ENCODE results near the gene PROM1.

GRCh38 chr4:16083241-16084191 lies at the start of gene PROM1:
- TF ChIP-seq CTCF (IDR thresholded peaks at IDR 0.05) (no peak), POLR2A (IDR thresholded peaks at IDR 0.05; ENCODE audit: low read depth) (no peak), EP300 (IDR thresholded peaks at IDR 0.05) (no peak), POLR2AphosphoS5 (IDR thresholded peaks at IDR 0.05) (no peak)
